ENCODE results near the gene PIEZO1.

DNA sequence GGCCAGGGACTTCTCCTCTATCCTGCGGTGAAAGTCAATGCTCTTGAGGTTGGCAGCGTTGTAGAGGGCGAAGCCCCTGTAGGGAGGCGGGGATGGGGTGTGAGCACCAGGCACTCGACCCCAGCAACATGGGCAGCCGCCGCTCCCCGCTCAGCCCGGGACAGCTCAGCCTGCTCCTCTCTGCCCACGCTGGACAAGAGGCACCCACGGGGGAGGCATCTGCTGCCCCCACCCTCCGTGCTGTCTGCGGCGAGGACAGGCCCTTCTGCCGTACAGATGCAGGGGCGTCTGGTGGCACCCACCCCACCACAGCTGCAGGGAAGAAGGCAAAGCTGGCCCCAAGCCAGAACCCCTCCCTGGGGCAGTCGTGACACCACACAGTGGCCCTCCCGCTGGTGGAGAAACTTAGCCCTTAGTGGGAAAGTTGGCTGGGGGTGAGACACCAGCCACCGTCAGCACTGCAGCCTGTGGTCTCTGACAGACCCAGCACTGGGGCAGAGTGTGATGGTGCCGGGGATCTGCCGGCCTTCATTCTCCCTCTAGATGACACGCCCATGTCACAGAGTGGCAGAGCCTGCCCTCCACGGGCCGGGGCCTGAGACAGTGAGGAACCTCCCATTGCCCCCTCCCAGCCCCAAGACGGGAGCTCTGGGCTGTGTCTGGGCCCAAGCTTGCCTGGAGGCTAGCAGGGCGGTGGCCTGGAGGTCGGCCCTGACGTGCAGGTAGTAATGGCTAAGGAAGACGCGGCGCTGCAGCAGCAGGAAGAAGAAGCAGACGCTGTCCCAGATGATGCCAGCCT, 59.2 kb downstream of the PIEZO1 start:
- TF ChIP-seq, protein P1, sequence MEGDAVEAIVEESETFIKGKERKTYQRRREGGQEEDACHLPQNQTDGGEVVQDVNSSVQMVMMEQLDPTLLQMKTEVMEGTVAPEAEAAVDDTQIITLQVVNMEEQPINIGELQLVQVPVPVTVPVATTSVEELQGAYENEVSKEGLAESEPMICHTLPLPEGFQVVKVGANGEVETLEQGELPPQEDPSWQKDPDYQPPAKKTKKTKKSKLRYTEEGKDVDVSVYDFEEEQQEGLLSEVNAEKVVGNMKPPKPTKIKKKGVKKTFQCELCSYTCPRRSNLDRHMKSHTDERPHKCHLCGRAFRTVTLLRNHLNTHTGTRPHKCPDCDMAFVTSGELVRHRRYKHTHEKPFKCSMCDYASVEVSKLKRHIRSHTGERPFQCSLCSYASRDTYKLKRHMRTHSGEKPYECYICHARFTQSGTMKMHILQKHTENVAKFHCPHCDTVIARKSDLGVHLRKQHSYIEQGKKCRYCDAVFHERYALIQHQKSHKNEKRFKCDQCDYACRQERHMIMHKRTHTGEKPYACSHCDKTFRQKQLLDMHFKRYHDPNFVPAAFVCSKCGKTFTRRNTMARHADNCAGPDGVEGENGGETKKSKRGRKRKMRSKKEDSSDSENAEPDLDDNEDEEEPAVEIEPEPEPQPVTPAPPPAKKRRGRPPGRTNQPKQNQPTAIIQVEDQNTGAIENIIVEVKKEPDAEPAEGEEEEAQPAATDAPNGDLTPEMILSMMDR (IDR thresholded peaks at IDR 0.05; ENCODE audit: low read depth, low read length, poor library complexity, severe bottlenecking) = no peak
- TF ChIP-seq EZH2phosphoT487 (IDR thresholded peaks at IDR 0.05; ENCODE audit: borderline replicate concordance, low read length) = no peak

All from DOHH2 (cell line).